Measurements from ENCODE around the gene PSMA1. TPM values are rescaled to one million over a fixed set of nuclear protein-coding genes. Genes with fewer than 3 reads are reported as not detected.

The PSMA1 gene
- total and polyA plus RNA-seq, 3 donors from 2014 or later: 74.7 to 117 (median 95.5) TPM

GRCh38 chr11:14522801-14523200 is 2.6 kb upstream of the PSMA1 start:
- H3K4me1 ChIP-seq: peaks cover 17% of the 10 kb centered on the region
- H3K4me3 ChIP-seq: no peak overlapping the region
- no peaks in the 10 kb centered on the region for H3K27me3 ChIP-seq
- H3K27ac ChIP-seq: no peak overlapping the region
- no peaks in the 10 kb centered on the region for H3K9me3 ChIP-seq
- WGBS, 2 donors: 90 to 100% methylated on average over 1 of the region's 1 CpG
- no peak for DNase-seq
- intact Hi-C loops (cut with DNase I; ENCODE audit: low total_unique reads): no loop called here
- H3K36me3 ChIP-seq (ENCODE audit: low read depth, missing control alignments): no peaks in the 10 kb centered on the region
- TF ChIP-seq POLR2A (IDR thresholded peaks at IDR 0.05) (no peak), CTCF (IDR thresholded peaks at IDR 0.05) (no peak)

DNA sequence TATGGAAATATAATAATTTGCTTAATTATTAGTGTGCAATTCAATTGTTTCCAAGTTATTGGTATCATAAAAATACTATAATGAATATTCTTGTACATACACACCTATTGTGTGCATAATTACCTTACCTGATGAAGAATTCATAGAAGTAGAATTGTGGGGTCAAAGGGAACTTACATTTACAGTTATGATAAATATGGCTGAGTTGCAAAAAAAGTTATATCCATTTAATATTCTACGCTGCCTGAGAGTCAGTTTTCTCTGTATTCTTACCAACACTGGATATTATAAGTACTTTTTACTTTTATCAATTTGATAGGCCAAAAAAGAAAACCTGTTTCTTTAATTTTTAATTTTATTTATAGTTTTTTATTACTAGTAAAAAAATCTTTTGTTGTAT is 2.1 kb upstream of the PSMA1 start:
- no peak overlapping the region for H3K4me3 ChIP-seq
- H3K4me1 ChIP-seq: peaks cover 17% of the 10 kb centered on the region
- no peak for DNase-seq
- no peak for TF ChIP-seq POLR2A (IDR thresholded peaks at IDR 0.05)
- TF ChIP-seq CTCF (IDR thresholded peaks at IDR 0.05): no peak
- H3K27ac ChIP-seq: no peak overlapping the region
- no peaks in the 10 kb centered on the region for H3K9me3 ChIP-seq
- 95 to 100% methylated on average over 1 of the region's 1 CpG for WGBS, 2 donors
- no peaks in the 10 kb centered on the region for H3K27me3 ChIP-seq
- intact Hi-C loops (cut with DNase I; ENCODE audit: low total_unique reads): no loop called here
- H3K36me3 ChIP-seq (ENCODE audit: low read depth, missing control alignments): no peaks in the 10 kb centered on the region

- H3K9me3 ChIP-seq: no peaks in the 10 kb centered on the region
- intact Hi-C loops (cut with DNase I; ENCODE audit: low total_unique reads): no loop called here
- peaks cover 17% of the 10 kb centered on the region for H3K4me1 ChIP-seq
- no peaks in the 10 kb centered on the region for H3K27me3 ChIP-seq
- peak overlapping the region; percentile 86 to 94 for H3K4me3 ChIP-seq
- H3K36me3 ChIP-seq (ENCODE audit: low read depth, missing control alignments): no peaks in the 10 kb centered on the region
- WGBS, 2 donors: 10 to 11% methylated on average over 11 of the region's 11 CpGs
- TF ChIP-seq POLR2A (IDR thresholded peaks at IDR 0.05) (no peak), CTCF (IDR thresholded peaks at IDR 0.05) (no peak)
- no peak for DNase-seq
- H3K27ac ChIP-seq: peak overlapping the region; percentile 87 to 93
Measured at GRCh38 chr11:14520747-14521151, 563 bp upstream of the PSMA1 start.

GRCh38 chr11:14519597-14519916 is 629 bp downstream of the PSMA1 start:
- peaks cover 17% of the 10 kb centered on the region for H3K4me1 ChIP-seq
- H3K36me3 ChIP-seq (ENCODE audit: low read depth, missing control alignments): no peaks in the 10 kb centered on the region
- DNase-seq: no peak
- H3K27ac ChIP-seq: peak overlapping the region; percentile 87 to 93
- no peaks in the 10 kb centered on the region for H3K27me3 ChIP-seq
- intact Hi-C loops (cut with DNase I; ENCODE audit: low total_unique reads): no loop called here
- 0 to 1% methylated on average over 10 of the region's 10 CpGs for WGBS, 2 donors
- no peak for TF ChIP-seq POLR2A (IDR thresholded peaks at IDR 0.05)
- no peaks in the 10 kb centered on the region for H3K9me3 ChIP-seq
- H3K4me3 ChIP-seq: peak overlapping the region; percentile 86 to 94

GRCh38 chr11:14518820-14519219 is 1.4 kb downstream of the PSMA1 start:
- intact Hi-C loops (cut with DNase I; ENCODE audit: low total_unique reads): no loop called here
- Histone ChIP-seq H3K4me1 (peaks cover 17% of the 10 kb centered on the region), H3K9me3 (no peaks in the 10 kb centered on the region), H3K36me3 (ENCODE audit: low read depth, missing control alignments) (no peaks in the 10 kb centered on the region), H3K27ac (no peak overlapping the region), H3K27me3 (no peaks in the 10 kb centered on the region), H3K4me3 (no peak overlapping the region)
- 70 to 73% methylated on average over 3 of the region's 3 CpGs for WGBS, 2 donors
- TF ChIP-seq CTCF (IDR thresholded peaks at IDR 0.05) (no peak), POLR2A (IDR thresholded peaks at IDR 0.05) (no peak)
- no peak for DNase-seq

All from testis (tissue), 3 donors.